GM23248 (cell line): ENCODE results near the gene HCFC1R1.

Experiments used
- EZH2 ChIP-seq: fragments of 200-600 bp; sonication (generic); IDR thresholded peaks from 2 replicates; pipeline ENCODE4 v1.6.1; 2018; ENCODE audit warnings: antibody characterized with exemption, mild to moderate bottlenecking; ENCODE audit not compliant: insufficient read depth, poor library complexity, severe bottlenecking
- EZH2phosphoT487 ChIP-seq: fragments of 200-600 bp; sonication (generic); IDR thresholded peaks from 2 replicates; pipeline ENCODE4 v1.6.1; 2018; ENCODE audit warnings: antibody characterized with exemption, moderate library complexity, mild to moderate bottlenecking, low read depth; ENCODE audit not compliant: insufficient read depth

GRCh38 chr16:3012828-3013420, 10.8 kb downstream of the HCFC1R1 start, which contains the start of gene CLDN9:
- TF ChIP-seq EZH2, result no peak
- TF ChIP-seq EZH2phosphoT487, result no peak
